KOPT-K1 (cell line): ENCODE results near the gene KCNJ6.

Source experiments
- H3K27ac ChIP-seq: fragments of 200-600 bp; sonication (generic); 2 replicates; pipeline ENCODE4 v1.5.1; 2016; ENCODE audit warnings: antibody characterized with exemption, mild to moderate bottlenecking, low read depth, low read length; ENCODE audit not compliant: poor library complexity, severe bottlenecking
- H3K36me3 ChIP-seq: fragments of 200-600 bp; sonication (generic); 2 replicates; pipeline ENCODE4 v1.5.1; 2017; ENCODE audit warnings: antibody characterized with exemption, mild to moderate bottlenecking, low read length, moderate library complexity; ENCODE audit not compliant: insufficient read depth
- H3K9me3 ChIP-seq: fragments of 200-600 bp; sonication (generic); 2 replicates; pipeline ENCODE4 v1.5.1; 2017; ENCODE audit warnings: antibody characterized with exemption, low read length, mild to moderate bottlenecking; ENCODE audit not compliant: insufficient read depth, poor library complexity, severe bottlenecking

The KCNJ6 gene

DNA sequence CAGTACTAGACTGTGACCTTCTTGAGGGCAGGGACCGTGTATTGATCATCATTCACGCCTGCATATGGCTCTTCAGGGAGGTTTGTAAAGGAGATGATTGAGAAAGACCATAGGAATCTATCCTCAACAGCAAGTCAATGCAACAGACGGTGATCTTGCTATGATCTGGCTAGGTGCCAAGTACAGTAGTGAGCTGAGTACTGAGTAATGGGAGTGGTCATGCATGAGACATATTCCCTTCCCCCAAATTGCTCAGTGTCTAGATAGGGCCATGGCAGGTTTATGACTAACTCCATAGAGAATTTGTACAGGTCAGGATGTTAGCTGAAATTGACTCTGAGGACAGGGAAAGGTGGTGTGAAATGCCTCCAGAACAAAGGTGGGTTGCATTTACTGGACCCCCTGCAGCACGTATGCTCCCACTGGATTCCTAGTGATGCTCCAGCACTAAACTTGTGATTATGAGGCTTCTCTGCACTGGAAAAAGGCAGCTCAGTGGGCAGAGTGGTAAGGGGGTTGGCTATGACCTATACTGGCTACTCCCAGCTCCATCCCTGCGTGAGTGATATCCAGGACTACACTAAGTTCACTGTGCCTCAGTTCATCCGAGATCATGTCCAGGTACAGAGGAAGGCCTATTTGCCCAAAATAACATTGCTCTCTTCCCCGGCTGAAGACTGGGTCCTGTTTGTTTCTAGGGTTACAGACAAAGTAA lies 37.2 kb downstream of the KCNJ6 start:
- no peaks in the 10 kb centered on the region for H3K36me3 ChIP-seq
- H3K9me3 ChIP-seq, result no peaks in the 10 kb centered on the region
- H3K27ac ChIP-seq, result no peak overlapping the region

- no peaks in the 10 kb centered on the region for H3K36me3 ChIP-seq
- no peaks in the 10 kb centered on the region for H3K9me3 ChIP-seq
- no peak overlapping the region for H3K27ac ChIP-seq
These were observed 38.2 kb downstream of the KCNJ6 start for GRCh38 chr21:37877888-37878684.

GRCh38 chr21:37877171-37877570 lies 39.1 kb downstream of the KCNJ6 start:
- Histone ChIP-seq H3K9me3 (no peaks in the 10 kb centered on the region), H3K27ac (no peak overlapping the region), H3K36me3 (no peaks in the 10 kb centered on the region)

- Histone ChIP-seq H3K36me3 (no peaks in the 10 kb centered on the region), H3K9me3 (no peaks in the 10 kb centered on the region), H3K27ac (no peak overlapping the region)
These were observed 39.7 kb downstream of the KCNJ6 start for GRCh38 chr21:37876561-37876960.

GRCh38 chr21:37874904-37875780 lies 41.1 kb downstream of the KCNJ6 start:
- no peaks in the 10 kb centered on the region for H3K36me3 ChIP-seq
- H3K27ac ChIP-seq, result no peak overlapping the region
- H3K9me3 ChIP-seq, result no peaks in the 10 kb centered on the region

DNA sequence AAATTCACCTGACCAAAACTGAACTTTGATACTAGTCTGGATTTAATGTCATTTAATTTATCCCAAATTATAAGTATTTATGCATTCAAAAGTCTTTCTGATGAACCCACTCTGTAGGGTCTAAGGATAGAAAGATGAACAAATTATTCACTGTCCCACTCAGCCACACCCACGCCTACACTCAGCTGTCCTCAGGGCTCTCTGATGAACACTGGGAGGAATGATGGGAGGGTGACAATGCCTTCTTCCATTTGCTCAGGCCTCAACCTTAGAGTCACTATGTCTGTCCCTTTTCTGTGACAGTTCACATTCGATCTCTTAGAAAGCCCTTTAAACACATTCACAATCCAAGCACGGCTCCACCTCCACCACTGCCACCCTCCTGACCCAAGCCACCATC lies 41.8 kb downstream of the KCNJ6 start:
- H3K9me3 ChIP-seq, result no peaks in the 10 kb centered on the region
- H3K36me3 ChIP-seq, result no peaks in the 10 kb centered on the region

GRCh38 chr21:37873655-37874054 lies 42.6 kb downstream of the KCNJ6 start:
- Histone ChIP-seq H3K27ac (no peak overlapping the region), H3K9me3 (no peaks in the 10 kb centered on the region), H3K36me3 (no peaks in the 10 kb centered on the region)

More for the DNA sequence above, 41.8 kb downstream of the KCNJ6 start:
- H3K27ac ChIP-seq, result no peak overlapping the region

GRCh38 chr21:37871121-37871862 lies 45.0 kb downstream of the KCNJ6 start:
- H3K36me3 ChIP-seq, result no peaks in the 10 kb centered on the region
- H3K9me3 ChIP-seq, result no peaks in the 10 kb centered on the region
- no peak overlapping the region for H3K27ac ChIP-seq

DNA sequence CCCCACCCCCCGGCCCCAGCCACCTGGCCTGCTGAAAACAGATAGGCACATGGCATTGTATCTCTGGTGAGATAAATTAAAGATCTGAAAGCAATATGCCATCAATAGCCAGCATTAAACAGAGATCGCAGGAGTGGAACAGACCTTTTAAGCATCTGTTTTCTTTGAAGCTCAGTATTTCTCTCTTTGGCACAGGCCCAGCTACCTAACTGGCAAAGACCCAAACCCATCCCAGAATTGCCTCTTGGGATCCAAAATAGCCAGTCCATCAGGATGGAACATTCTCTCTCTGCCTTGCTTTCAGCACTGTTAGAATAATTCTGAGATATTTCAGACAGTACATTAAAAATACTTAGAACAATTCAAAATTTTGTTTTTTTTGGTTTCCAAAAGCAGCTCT lies 46.0 kb downstream of the KCNJ6 start:
- Histone ChIP-seq H3K36me3 (no peaks in the 10 kb centered on the region), H3K9me3 (no peaks in the 10 kb centered on the region), H3K27ac (no peak overlapping the region)

GRCh38 chr21:37869661-37870060 lies 46.6 kb downstream of the KCNJ6 start:
- Histone ChIP-seq H3K36me3 (no peaks in the 10 kb centered on the region), H3K9me3 (no peaks in the 10 kb centered on the region), H3K27ac (no peak overlapping the region)

GRCh38 chr21:37868446-37869295 lies 47.6 kb downstream of the KCNJ6 start:
- H3K36me3 ChIP-seq, result no peaks in the 10 kb centered on the region
- no peaks in the 10 kb centered on the region for H3K9me3 ChIP-seq
- H3K27ac ChIP-seq, result no peak overlapping the region

GRCh38 chr21:37866027-37866426 lies 50.2 kb downstream of the KCNJ6 start:
- no peaks in the 10 kb centered on the region for H3K36me3 ChIP-seq
- no peaks in the 10 kb centered on the region for H3K9me3 ChIP-seq
- H3K27ac ChIP-seq, result no peak overlapping the region

- Histone ChIP-seq H3K27ac (no peak overlapping the region), H3K9me3 (no peaks in the 10 kb centered on the region), H3K36me3 (no peaks in the 10 kb centered on the region)
These were observed 51.1 kb downstream of the KCNJ6 start for GRCh38 chr21:37865156-37865555.

GRCh38 chr21:37863842-37864241 lies 52.4 kb downstream of the KCNJ6 start:
- no peaks in the 10 kb centered on the region for H3K9me3 ChIP-seq
- no peak overlapping the region for H3K27ac ChIP-seq
- no peaks in the 10 kb centered on the region for H3K36me3 ChIP-seq
